ENCODE results near the gene MCCD1.

The MCCD1 gene

DNA sequence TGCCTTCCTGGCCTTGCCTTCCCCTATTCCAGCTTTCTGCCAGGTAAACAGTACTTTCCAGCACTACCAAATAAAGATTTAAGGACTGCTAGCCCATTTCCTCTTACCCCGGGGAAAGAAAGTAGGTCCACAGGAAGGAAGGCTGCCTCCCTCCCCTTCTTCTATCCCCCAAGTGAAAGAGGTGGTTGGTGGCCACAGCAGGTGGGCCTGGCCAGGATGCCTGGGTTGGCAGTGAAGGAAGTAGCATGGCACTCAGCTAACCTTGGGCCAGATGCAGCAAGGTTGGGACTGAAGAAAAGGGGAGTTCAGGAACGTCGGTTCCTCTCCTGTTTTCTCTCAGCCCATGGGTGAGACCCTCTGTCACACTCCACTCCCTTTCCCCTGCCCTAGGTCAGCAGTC lies 27.5 kb downstream of the MCCD1 start:
- Histone ChIP-seq H3K4me3 (ENCODE audit: insufficient read depth, low read depth, low read length, poor library complexity, severe bottlenecking) (no peak overlapping the region), H3K4me1 (ENCODE audit: control insufficient read depth, insufficient read depth, low read length, poor library complexity, severe bottlenecking) (peaks cover 49% of the 10 kb centered on the region), H3K36me3 (ENCODE audit: control insufficient read depth, insufficient read depth, low read length) (no peaks in the 10 kb centered on the region), H3K27me3 (replicated peaks; ENCODE audit: control insufficient read depth, insufficient read depth, low read length, poor library complexity, severe bottlenecking) (no peaks in the 10 kb centered on the region), H3K9me3 (ENCODE audit: control insufficient read depth, low read length) (no peaks in the 10 kb centered on the region), H3K27ac (ENCODE audit: insufficient read depth, low read length, poor library complexity, severe bottlenecking) (peak overlapping the region; percentile 44)
- DNase-seq: no peak

GRCh38 chr6:31557443-31558317 lies 28.9 kb downstream of the MCCD1 start:
- H3K36me3 ChIP-seq (ENCODE audit: control insufficient read depth, insufficient read depth, low read length): no peaks in the 10 kb centered on the region
- DNase-seq: no peak
- no peak overlapping the region for H3K4me3 ChIP-seq (ENCODE audit: insufficient read depth, low read depth, low read length, poor library complexity, severe bottlenecking)
- no peaks in the 10 kb centered on the region for H3K9me3 ChIP-seq (ENCODE audit: control insufficient read depth, low read length)
- peaks cover 53% of the 10 kb centered on the region for H3K4me1 ChIP-seq (ENCODE audit: control insufficient read depth, insufficient read depth, low read length, poor library complexity, severe bottlenecking)
- H3K27me3 ChIP-seq (replicated peaks; ENCODE audit: control insufficient read depth, insufficient read depth, low read length, poor library complexity, severe bottlenecking): no peaks in the 10 kb centered on the region
- peak overlapping the region; percentile 77 for H3K27ac ChIP-seq (ENCODE audit: insufficient read depth, low read length, poor library complexity, severe bottlenecking)

GRCh38 chr6:31558318-31558625 lies 29.5 kb downstream of the MCCD1 start:
- H3K4me3 ChIP-seq (ENCODE audit: insufficient read depth, low read depth, low read length, poor library complexity, severe bottlenecking): peak overlapping the region; percentile 38
- no peaks in the 10 kb centered on the region for H3K9me3 ChIP-seq (ENCODE audit: control insufficient read depth, low read length)
- H3K27ac ChIP-seq (ENCODE audit: insufficient read depth, low read length, poor library complexity, severe bottlenecking): peak overlapping the region; percentile 77
- H3K36me3 ChIP-seq (ENCODE audit: control insufficient read depth, insufficient read depth, low read length): no peaks in the 10 kb centered on the region
- H3K4me1 ChIP-seq (ENCODE audit: control insufficient read depth, insufficient read depth, low read length, poor library complexity, severe bottlenecking): peaks cover 53% of the 10 kb centered on the region
- H3K27me3 ChIP-seq (replicated peaks; ENCODE audit: control insufficient read depth, insufficient read depth, low read length, poor library complexity, severe bottlenecking): no peaks in the 10 kb centered on the region
- DNase-seq: no peak

DNA sequence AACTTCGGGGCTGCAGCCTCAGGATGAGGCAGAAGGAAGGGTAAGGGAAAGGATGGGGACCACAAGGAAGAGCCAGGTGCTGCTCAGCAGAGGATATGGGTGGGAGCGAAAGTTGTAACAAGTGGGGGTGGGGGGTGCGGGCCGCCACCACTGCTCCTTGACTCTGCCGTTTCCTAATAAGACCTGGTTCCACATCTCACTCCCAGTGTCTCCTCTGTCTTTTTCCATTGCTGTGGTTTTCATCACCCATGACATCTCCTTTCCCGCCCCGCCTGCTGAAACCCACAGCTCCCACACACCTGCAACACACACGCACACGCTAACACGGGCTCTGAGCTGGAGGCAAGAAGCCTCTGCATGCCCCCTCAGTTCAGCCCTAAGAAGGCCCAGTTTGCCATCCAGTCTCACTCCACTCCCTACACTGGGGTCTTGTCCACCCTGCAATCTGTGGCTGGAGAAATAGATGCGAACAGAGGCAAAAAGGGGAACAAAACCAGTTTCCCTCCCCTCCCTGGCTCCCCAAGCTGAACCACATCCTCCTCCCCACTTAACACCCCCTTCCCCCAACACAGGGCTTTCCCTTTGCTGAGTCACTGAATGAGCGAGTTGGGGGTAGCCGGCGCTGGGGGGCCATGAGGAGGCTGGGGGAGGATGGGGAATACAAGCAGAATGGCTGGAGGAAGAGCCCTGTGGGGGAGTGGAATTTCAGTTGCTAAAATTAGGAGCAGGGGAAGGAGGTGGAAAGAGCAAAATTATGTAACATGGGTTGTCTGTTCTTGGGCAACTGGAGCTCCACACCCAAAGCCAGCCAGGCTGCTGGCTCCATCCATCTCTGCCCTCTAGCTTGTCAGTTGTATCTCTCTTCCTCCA lies 30.1 kb downstream of the MCCD1 start:
- H3K4me3 ChIP-seq (ENCODE audit: insufficient read depth, low read depth, low read length, poor library complexity, severe bottlenecking): peak overlapping the region; percentile 38
- peak overlapping the region; percentile 77 for H3K27ac ChIP-seq (ENCODE audit: insufficient read depth, low read length, poor library complexity, severe bottlenecking)
- peak in 2 of 3 donors; percentile 64 for DNase-seq
- no peaks in the 10 kb centered on the region for H3K9me3 ChIP-seq (ENCODE audit: control insufficient read depth, low read length)
- no peaks in the 10 kb centered on the region for H3K36me3 ChIP-seq (ENCODE audit: control insufficient read depth, insufficient read depth, low read length)
- no peaks in the 10 kb centered on the region for H3K27me3 ChIP-seq (replicated peaks; ENCODE audit: control insufficient read depth, insufficient read depth, low read length, poor library complexity, severe bottlenecking)
- peaks cover 53% of the 10 kb centered on the region for H3K4me1 ChIP-seq (ENCODE audit: control insufficient read depth, insufficient read depth, low read length, poor library complexity, severe bottlenecking)

DNA sequence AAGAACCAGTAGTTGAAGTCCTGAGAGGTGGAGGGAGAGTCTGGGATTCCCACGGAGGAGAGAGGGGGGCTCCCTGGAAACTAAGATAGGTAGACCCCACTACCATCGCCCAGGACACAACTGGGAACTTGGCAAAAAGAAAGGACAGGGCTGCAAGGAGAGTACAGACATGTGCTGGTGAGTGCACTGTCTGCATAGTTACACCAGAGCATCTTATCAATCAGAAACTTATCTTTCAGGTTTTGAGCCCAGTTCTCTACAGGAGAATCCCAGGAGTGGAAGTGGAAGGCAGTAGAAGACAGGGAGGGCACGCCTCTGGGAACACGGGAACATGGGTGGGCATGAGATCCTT lies 30.8 kb downstream of the MCCD1 start:
- Histone ChIP-seq H3K4me1 (ENCODE audit: control insufficient read depth, insufficient read depth, low read length, poor library complexity, severe bottlenecking) (peaks cover 53% of the 10 kb centered on the region), H3K9me3 (ENCODE audit: control insufficient read depth, low read length) (no peaks in the 10 kb centered on the region), H3K27me3 (replicated peaks; ENCODE audit: control insufficient read depth, insufficient read depth, low read length, poor library complexity, severe bottlenecking) (no peaks in the 10 kb centered on the region), H3K36me3 (ENCODE audit: control insufficient read depth, insufficient read depth, low read length) (no peaks in the 10 kb centered on the region), H3K27ac (ENCODE audit: insufficient read depth, low read length, poor library complexity, severe bottlenecking) (peak overlapping the region; percentile 77), H3K4me3 (ENCODE audit: insufficient read depth, low read depth, low read length, poor library complexity, severe bottlenecking) (peak overlapping the region; percentile 38)
- no peak for DNase-seq

- Histone ChIP-seq H3K9me3 (ENCODE audit: control insufficient read depth, low read length) (no peaks in the 10 kb centered on the region), H3K36me3 (ENCODE audit: control insufficient read depth, insufficient read depth, low read length) (no peaks in the 10 kb centered on the region), H3K27ac (ENCODE audit: insufficient read depth, low read length, poor library complexity, severe bottlenecking) (peak overlapping the region; percentile 77), H3K4me3 (ENCODE audit: insufficient read depth, low read depth, low read length, poor library complexity, severe bottlenecking) (peak overlapping the region; percentile 38), H3K4me1 (ENCODE audit: control insufficient read depth, insufficient read depth, low read length, poor library complexity, severe bottlenecking) (peaks cover 53% of the 10 kb centered on the region), H3K27me3 (replicated peaks; ENCODE audit: control insufficient read depth, insufficient read depth, low read length, poor library complexity, severe bottlenecking) (no peaks in the 10 kb centered on the region)
- peak in 1 of 3 donors; percentile 37 for DNase-seq
Measured at GRCh38 chr6:31559958-31560696, 31.4 kb downstream of the MCCD1 start.

- H3K36me3 ChIP-seq (ENCODE audit: control insufficient read depth, insufficient read depth, low read length): no peaks in the 10 kb centered on the region
- H3K9me3 ChIP-seq (ENCODE audit: control insufficient read depth, low read length): no peaks in the 10 kb centered on the region
- peak overlapping the region; percentile 38 for H3K4me3 ChIP-seq (ENCODE audit: insufficient read depth, low read depth, low read length, poor library complexity, severe bottlenecking)
- DNase-seq: no peak
- peak overlapping the region; percentile 77 for H3K27ac ChIP-seq (ENCODE audit: insufficient read depth, low read length, poor library complexity, severe bottlenecking)
- no peaks in the 10 kb centered on the region for H3K27me3 ChIP-seq (replicated peaks; ENCODE audit: control insufficient read depth, insufficient read depth, low read length, poor library complexity, severe bottlenecking)
- H3K4me1 ChIP-seq (ENCODE audit: control insufficient read depth, insufficient read depth, low read length, poor library complexity, severe bottlenecking): peaks cover 53% of the 10 kb centered on the region
Measured at GRCh38 chr6:31560697-31561058, 31.9 kb downstream of the MCCD1 start.

GRCh38 chr6:31567531-31568370 lies 39.0 kb downstream of the MCCD1 start:
- H3K27ac ChIP-seq (ENCODE audit: insufficient read depth, low read length, poor library complexity, severe bottlenecking): peak overlapping the region; percentile 86
- H3K4me3 ChIP-seq (ENCODE audit: insufficient read depth, low read depth, low read length, poor library complexity, severe bottlenecking): peak overlapping the region; percentile 30
- DNase-seq: no peak

DNA sequence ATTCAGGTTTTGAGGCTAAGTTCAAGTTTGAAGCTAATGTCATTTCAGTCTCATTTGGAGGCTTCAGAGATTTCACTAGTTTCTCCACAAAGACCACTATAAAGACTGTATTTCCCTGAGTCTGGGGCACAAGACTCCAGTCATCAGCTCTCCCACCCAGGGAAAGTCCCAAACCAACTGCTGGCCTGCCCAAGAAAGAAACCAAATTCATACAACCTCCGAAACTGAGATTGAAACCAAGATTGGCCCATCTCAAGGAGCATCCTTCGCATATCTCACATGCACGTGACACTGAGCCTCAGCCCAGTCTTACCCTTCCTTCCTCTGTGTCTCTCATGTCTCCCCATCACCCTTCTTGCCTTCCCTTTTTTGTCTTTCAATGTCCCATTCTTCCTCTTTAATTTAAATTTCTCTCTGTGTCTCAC lies 39.8 kb downstream of the MCCD1 start:
- no peaks in the 10 kb centered on the region for H3K27me3 ChIP-seq (replicated peaks; ENCODE audit: control insufficient read depth, insufficient read depth, low read length, poor library complexity, severe bottlenecking)
- no peaks in the 10 kb centered on the region for H3K9me3 ChIP-seq (ENCODE audit: control insufficient read depth, low read length)
- H3K27ac ChIP-seq (ENCODE audit: insufficient read depth, low read length, poor library complexity, severe bottlenecking): peak overlapping the region; percentile 86
- H3K4me1 ChIP-seq (ENCODE audit: control insufficient read depth, insufficient read depth, low read length, poor library complexity, severe bottlenecking): peaks cover 64% of the 10 kb centered on the region
- H3K4me3 ChIP-seq (ENCODE audit: insufficient read depth, low read depth, low read length, poor library complexity, severe bottlenecking): peak overlapping the region; percentile 30
- no peaks in the 10 kb centered on the region for H3K36me3 ChIP-seq (ENCODE audit: control insufficient read depth, insufficient read depth, low read length)
- peak; percentile 71 to 77 (median 72) for DNase-seq

More at GRCh38 chr6:31567531-31568370, 39.0 kb downstream of the MCCD1 start:
- Histone ChIP-seq H3K4me1 (ENCODE audit: control insufficient read depth, insufficient read depth, low read length, poor library complexity, severe bottlenecking) (peaks cover 56% of the 10 kb centered on the region), H3K36me3 (ENCODE audit: control insufficient read depth, insufficient read depth, low read length) (no peaks in the 10 kb centered on the region), H3K9me3 (ENCODE audit: control insufficient read depth, low read length) (no peaks in the 10 kb centered on the region), H3K27me3 (replicated peaks; ENCODE audit: control insufficient read depth, insufficient read depth, low read length, poor library complexity, severe bottlenecking) (no peaks in the 10 kb centered on the region)
